Progenitor cell of endocrine pancreas (in vitro differentiated cells): ENCODE results near the gene IGSF8. TPM values are rescaled to one million over a fixed set of nuclear protein-coding genes. Genes with fewer than 3 reads are reported as not detected.

Experiments
- DNase-seq: peaks from one replicate; pipeline ENCODE4 v3.0.0; 2021; ENCODE audit warnings: low spot score; ENCODE audit not compliant: unreplicated experiment
- H3K27ac Mint-ChIP-seq: 2 replicates; pipeline ENCODE4 v1.8.0; 2021; ENCODE audit warnings: mild to moderate bottlenecking, moderate library complexity, mixed read lengths
- H3K27me3 Mint-ChIP-seq: 2 replicates; pipeline ENCODE4 v1.8.0; 2021; ENCODE audit warnings: mixed read lengths
- H3K36me3 Mint-ChIP-seq: 2 replicates; pipeline ENCODE4 v1.8.0; 2022; ENCODE audit warnings: mixed read lengths; ENCODE audit not compliant: insufficient read depth
- H3K4me1 Mint-ChIP-seq: 2 replicates; pipeline ENCODE4 v1.8.0; 2021; ENCODE audit warnings: low read depth, mixed read lengths
- H3K4me3 Mint-ChIP-seq: 2 replicates; pipeline ENCODE4 v1.8.0; 2021; ENCODE audit warnings: low read depth, mild to moderate bottlenecking, moderate library complexity, mixed read lengths
- H3K9me3 Mint-ChIP-seq: 2 replicates; pipeline ENCODE4 v1.8.0; 2021; ENCODE audit warnings: low read depth, mixed read lengths
- total RNA-seq: library from RNA; stranded (reverse); gene quantifications from 2 replicates; pipeline ENCODE4 v1.2.1, GENCODE V29; 2021
- TF ChIP-seq, protein P1 (sequence below): fragments of 200-600 bp; sonication (generic); IDR thresholded peaks from one replicate; pipeline ENCODE4 v1.5.0; 2021; ENCODE audit warnings: antibody characterized with exemption, mild to moderate bottlenecking; ENCODE audit not compliant: unreplicated experiment

IGSF8 gene
- total RNA-seq, 1 donor from 2014 or later: 39.4 TPM

DNA sequence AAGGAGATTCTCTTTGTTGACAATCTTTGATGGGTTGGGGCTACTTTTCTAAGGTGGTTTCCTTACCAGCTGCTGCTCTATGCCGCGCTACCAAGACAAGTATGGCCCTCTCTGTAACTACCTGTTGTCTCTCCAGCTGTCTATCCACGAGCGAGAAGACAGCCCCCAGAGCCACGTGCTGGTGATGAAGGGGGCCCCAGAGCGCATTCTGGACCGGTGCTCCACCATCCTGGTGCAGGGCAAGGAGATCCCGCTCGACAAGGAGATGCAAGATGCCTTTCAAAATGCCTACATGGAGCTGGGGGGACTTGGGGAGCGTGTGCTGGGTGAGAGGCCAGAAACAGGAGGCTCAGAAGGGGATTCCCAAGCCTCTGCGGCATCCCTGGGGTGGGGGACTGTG is 31.5 kb upstream of the IGSF8 start:
- no peaks in the 10 kb centered on the region for H3K36me3 Mint-ChIP-seq
- no peaks in the 10 kb centered on the region for H3K9me3 Mint-ChIP-seq

DNA sequence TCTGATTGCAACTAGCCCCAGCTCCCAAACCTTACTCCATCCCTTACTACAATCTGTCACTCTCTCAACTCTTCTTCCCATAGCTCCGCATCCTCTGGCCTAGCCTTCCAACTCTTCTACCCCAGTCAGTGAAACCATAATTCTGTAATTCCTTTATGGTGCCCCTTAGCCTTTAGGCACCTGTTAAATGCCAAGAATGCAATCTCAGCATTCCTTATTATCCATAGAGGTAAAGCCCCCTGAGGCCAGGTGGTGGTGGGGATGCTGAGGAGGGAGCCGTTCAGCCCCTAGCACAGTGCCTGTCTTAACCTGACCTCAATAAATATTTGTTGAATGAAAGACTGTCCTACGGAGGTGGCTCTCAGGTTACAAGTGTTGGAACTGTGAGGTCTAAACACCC is 31.1 kb upstream of the IGSF8 start:
- H3K4me3 Mint-ChIP-seq: no peak overlapping the region
- TF ChIP-seq, protein P1, sequence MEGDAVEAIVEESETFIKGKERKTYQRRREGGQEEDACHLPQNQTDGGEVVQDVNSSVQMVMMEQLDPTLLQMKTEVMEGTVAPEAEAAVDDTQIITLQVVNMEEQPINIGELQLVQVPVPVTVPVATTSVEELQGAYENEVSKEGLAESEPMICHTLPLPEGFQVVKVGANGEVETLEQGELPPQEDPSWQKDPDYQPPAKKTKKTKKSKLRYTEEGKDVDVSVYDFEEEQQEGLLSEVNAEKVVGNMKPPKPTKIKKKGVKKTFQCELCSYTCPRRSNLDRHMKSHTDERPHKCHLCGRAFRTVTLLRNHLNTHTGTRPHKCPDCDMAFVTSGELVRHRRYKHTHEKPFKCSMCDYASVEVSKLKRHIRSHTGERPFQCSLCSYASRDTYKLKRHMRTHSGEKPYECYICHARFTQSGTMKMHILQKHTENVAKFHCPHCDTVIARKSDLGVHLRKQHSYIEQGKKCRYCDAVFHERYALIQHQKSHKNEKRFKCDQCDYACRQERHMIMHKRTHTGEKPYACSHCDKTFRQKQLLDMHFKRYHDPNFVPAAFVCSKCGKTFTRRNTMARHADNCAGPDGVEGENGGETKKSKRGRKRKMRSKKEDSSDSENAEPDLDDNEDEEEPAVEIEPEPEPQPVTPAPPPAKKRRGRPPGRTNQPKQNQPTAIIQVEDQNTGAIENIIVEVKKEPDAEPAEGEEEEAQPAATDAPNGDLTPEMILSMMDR: no peak
- H3K9me3 Mint-ChIP-seq: no peaks in the 10 kb centered on the region
- no peak for DNase-seq
- peaks cover 11% of the 10 kb centered on the region for H3K27me3 Mint-ChIP-seq
- no peaks in the 10 kb centered on the region for H3K36me3 Mint-ChIP-seq
- H3K4me1 Mint-ChIP-seq: peaks cover 3% of the 10 kb centered on the region
- H3K27ac Mint-ChIP-seq: no peak overlapping the region

More for the DNA sequence above, 31.5 kb upstream of the IGSF8 start:
- Mint-ChIP-seq H3K27ac (no peak overlapping the region), H3K4me1 (peaks cover 3% of the 10 kb centered on the region), H3K4me3 (no peak overlapping the region), H3K27me3 (peaks cover 14% of the 10 kb centered on the region)
- DNase-seq: no peak
- TF ChIP-seq, protein P1: no peak

DNA sequence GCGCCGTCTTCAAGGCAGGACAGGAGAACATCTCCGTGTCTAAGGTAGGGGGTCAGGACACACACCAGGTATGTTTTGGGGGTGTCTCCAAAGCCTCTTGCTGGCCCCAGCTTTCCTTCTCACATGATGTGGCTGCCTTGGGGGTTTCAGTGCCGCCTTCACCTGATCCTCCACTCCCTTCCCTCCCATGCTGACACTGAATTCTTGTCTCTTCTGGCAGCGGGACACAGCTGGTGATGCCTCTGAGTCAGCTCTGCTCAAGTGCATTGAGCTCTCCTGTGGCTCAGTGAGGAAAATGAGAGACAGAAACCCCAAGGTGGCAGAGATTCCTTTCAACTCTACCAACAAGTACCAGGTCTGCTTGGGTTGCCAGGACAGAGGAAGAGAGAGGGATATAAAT is 30.6 kb upstream of the IGSF8 start:
- no peaks in the 10 kb centered on the region for H3K9me3 Mint-ChIP-seq
- peaks cover 3% of the 10 kb centered on the region for H3K4me1 Mint-ChIP-seq
- H3K27ac Mint-ChIP-seq: no peak overlapping the region
- peaks cover 11% of the 10 kb centered on the region for H3K27me3 Mint-ChIP-seq
- TF ChIP-seq, protein P1: no peak
- DNase-seq: no peak
- H3K4me3 Mint-ChIP-seq: no peak overlapping the region
- H3K36me3 Mint-ChIP-seq: no peaks in the 10 kb centered on the region

DNA sequence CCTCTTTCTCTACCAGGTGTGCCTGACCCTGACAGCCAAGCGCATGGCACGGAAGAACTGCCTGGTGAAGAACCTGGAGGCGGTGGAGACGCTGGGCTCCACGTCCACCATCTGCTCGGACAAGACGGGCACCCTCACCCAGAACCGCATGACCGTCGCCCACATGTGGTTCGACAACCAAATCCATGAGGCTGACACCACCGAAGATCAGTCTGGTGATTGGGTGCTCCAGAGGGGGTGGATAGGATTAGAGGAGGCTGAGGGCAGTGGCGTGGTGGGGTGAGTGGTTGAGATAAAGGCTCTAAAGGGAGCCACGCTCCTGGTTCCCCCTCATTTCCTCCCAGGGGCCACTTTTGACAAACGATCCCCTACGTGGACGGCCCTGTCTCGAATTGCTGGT is 30.2 kb upstream of the IGSF8 start:
- Mint-ChIP-seq H3K4me3 (no peak overlapping the region), H3K9me3 (no peaks in the 10 kb centered on the region), H3K36me3 (no peaks in the 10 kb centered on the region), H3K4me1 (peaks cover 3% of the 10 kb centered on the region), H3K27me3 (peaks cover 11% of the 10 kb centered on the region), H3K27ac (no peak overlapping the region)
- TF ChIP-seq, protein P1: no peak
- DNase-seq: no peak

DNA sequence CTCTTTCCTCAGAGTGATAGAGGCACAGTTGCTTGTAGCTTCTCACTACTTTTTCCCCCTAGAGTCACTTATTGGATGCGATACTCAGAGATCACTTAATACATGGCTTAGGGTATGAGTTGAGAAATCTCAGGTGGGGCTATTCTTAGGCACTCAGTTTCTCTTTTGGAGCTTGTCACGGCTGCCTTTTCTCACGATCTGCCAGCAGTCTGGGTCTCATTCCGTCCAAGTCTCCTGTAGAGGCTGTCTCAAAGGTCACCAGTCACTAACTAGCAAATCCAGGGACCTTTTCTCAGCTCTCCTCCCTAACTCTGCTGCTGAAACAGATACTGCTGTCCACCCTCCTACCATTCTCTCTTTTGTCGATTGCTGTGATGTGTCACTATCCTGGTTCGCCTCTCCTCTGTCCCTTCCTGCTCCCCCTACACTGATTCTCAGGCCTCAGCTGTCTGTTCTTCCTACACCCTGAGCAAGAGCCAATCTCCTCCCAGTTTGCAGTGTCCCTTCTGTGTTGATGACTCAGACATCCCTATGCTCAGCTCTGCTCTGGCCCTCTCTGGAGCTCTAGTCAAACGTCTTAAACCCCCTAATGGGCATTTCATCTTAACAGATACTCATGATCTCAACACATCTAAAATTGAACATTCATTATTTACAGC is 29.6 kb upstream of the IGSF8 start:
- DNase-seq: no peak
- Mint-ChIP-seq H3K36me3 (no peaks in the 10 kb centered on the region), H3K27me3 (peaks cover 10% of the 10 kb centered on the region), H3K4me1 (peaks cover 3% of the 10 kb centered on the region), H3K27ac (no peak overlapping the region), H3K9me3 (no peaks in the 10 kb centered on the region), H3K4me3 (no peak overlapping the region)
- TF ChIP-seq, protein P1: no peak
